Thoracic aorta (tissue), 2 donors: ENCODE results near the gene MYO1D. TPM values are rescaled to one million over a fixed set of nuclear protein-coding genes. Genes with fewer than 3 reads are reported as not detected.
"Not testable (repeated sequence)": the region's sequence is repeated elsewhere in the genome, so short reads cannot be mapped to it uniquely, and the experiment has no call there.

Experiments
- ATAC-seq: fragments of 150-250 bp; one replicate; pipeline ENCODE4 v1.8.0; 2017; ENCODE audit warnings: low read depth; ENCODE audit not compliant: insufficient number of reproducible peaks, low FRiP score
- DNase-seq: peaks from one replicate; pipeline ENCODE4 v3.0.0-alpha.2; 2020; ENCODE audit warnings: low spot score
- H3K27ac ChIP-seq, 2 donors: fragments of 200-600 bp; sonication (generic); 1 replicate in 1 of 2; 2 replicates in 1 of 2; pipeline ENCODE4 v1.5.1; 2016; ENCODE audit warnings: mild to moderate bottlenecking in 2 of 2, moderate library complexity in 2 of 2
- H3K27me3 ChIP-seq: fragments of 200-600 bp; sonication (generic); replicated peaks from 2 replicates; pipeline ENCODE4 v1.6.0; 2016; ENCODE audit warnings: mild to moderate bottlenecking; ENCODE audit not compliant: insufficient read depth
- H3K36me3 ChIP-seq: fragments of 200-600 bp; sonication (generic); one replicate; pipeline ENCODE4 v1.5.1; 2016
- H3K4me1 ChIP-seq, 2 donors: fragments of 200-600 bp; sonication (generic); 1 replicate in 1 of 2; 2 replicates in 1 of 2; pipeline versions ENCODE4 v1.5.1 to v1.6.0; 2016; ENCODE audit warnings: low read depth in 2 of 2, mild to moderate bottlenecking in 1 of 2; ENCODE audit not compliant: control insufficient read depth in 1 of 2
- H3K4me3 ChIP-seq: fragments of 200-600 bp; sonication (generic); 2 replicates; pipeline ENCODE4 v1.5.1; 2016; ENCODE audit warnings: mild to moderate bottlenecking
- H3K9me3 ChIP-seq: fragments of 200-600 bp; sonication (generic); 2 replicates; pipeline ENCODE4 v1.5.1; 2016
- total RNA-seq, 2 donors: library from RNA; depleted of rRNA; stranded (reverse); fragments of >200 nt; gene quantifications; one replicate each; pipeline versions ENCODE4 v1.1.0 to v1.2.3, GENCODE V29; 2016
- TF ChIP-seq, protein P1 (sequence below): fragments of 200-600 bp; sonication (generic); IDR thresholded peaks from one replicate; pipeline ENCODE4 v1.5.1; 2019; ENCODE audit warnings: antibody characterized with exemption

MYO1D gene
- total RNA-seq, 2 donors from 2014 or later = 257 to 370 TPM

DNA sequence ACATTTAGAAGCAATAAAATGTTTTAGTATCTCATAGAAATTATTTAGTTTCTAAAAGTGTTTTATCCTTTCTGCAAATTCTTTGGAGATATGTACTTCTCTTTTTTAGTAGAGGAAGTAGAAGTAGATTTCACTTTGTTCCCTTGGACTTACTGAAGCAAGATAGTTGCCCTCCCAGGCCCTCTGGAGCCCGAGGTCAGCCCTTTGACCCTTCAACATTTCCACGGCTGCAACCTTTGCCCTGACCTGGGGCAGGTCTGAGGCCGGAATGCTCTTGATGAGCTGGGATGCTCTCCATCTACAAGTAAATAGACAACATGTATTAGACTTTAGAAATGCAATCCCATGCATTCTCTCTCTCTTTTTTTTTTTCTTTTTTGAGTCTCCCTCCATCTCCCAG is 222.6 kb downstream of the MYO1D start:
- Histone ChIP-seq H3K4me1 (peaks cover 15 to 34% of the 10 kb centered on the region in 2 donors), H3K4me3 (no peak overlapping the region), H3K27ac (no peak overlapping the region), H3K9me3 (peaks cover 9% of the 10 kb centered on the region), H3K36me3 (peaks cover 56% of the 10 kb centered on the region), H3K27me3 (no peaks in the 10 kb centered on the region)
- no peak for DNase-seq
- no peak for ATAC-seq
- TF ChIP-seq, protein P1, sequence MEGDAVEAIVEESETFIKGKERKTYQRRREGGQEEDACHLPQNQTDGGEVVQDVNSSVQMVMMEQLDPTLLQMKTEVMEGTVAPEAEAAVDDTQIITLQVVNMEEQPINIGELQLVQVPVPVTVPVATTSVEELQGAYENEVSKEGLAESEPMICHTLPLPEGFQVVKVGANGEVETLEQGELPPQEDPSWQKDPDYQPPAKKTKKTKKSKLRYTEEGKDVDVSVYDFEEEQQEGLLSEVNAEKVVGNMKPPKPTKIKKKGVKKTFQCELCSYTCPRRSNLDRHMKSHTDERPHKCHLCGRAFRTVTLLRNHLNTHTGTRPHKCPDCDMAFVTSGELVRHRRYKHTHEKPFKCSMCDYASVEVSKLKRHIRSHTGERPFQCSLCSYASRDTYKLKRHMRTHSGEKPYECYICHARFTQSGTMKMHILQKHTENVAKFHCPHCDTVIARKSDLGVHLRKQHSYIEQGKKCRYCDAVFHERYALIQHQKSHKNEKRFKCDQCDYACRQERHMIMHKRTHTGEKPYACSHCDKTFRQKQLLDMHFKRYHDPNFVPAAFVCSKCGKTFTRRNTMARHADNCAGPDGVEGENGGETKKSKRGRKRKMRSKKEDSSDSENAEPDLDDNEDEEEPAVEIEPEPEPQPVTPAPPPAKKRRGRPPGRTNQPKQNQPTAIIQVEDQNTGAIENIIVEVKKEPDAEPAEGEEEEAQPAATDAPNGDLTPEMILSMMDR = no peak

DNA sequence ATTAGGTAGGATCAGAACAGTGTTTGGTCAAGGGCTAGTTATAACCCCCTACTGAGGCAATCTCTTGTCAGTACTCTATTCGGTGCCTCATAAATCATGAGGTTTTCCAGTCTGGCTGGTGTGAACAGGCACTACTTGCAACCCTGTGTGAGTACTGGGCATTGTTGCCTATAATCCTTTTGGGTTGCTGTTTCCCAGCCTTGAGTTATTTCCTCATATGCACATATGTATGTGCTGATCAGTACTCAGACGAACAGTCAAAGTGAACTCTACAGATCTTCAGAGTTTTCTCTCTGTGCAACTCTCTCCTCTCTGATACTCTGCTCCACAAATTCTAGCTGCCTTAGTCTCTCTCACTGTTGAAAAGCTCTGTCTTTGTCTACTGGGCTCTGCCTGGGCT is 225.8 kb downstream of the MYO1D start:
- ATAC-seq (no peak), DNase-seq (no peak)
- H3K27me3 ChIP-seq = no peaks in the 10 kb centered on the region
- TF ChIP-seq, protein P1 = no peak
- H3K36me3 ChIP-seq = peaks cover 67% of the 10 kb centered on the region
- H3K27ac ChIP-seq = no peak overlapping the region
- H3K9me3 ChIP-seq = peaks cover 9% of the 10 kb centered on the region
- no peak overlapping the region for H3K4me3 ChIP-seq
- H3K4me1 ChIP-seq = peaks cover 0 to 3% of the 10 kb centered on the region in 2 donors

DNA sequence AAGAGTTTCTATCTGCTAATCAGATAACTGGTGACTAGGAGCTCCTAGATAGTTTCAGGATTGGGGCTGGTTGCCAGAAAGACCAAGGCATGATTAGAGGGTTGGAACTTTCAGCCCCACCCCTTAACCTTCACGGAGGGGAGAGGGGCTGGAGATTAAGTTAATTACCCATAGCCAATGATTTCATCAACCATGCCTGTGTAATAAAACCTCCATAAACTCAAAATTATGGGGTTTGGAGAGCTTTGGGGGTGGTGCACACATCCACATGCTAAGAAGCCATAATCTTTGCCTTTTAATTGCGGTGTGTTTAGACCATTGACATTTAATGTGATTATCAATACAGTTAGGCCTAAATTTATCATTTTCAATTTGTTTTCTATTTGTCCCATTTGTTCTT is 228.5 kb downstream of the MYO1D start:
- H3K4me3 ChIP-seq = no peak overlapping the region
- peaks cover 47% of the 10 kb centered on the region for H3K36me3 ChIP-seq
- H3K27ac ChIP-seq = no peak overlapping the region
- H3K9me3 ChIP-seq = peaks cover 9% of the 10 kb centered on the region
- no peaks in the 10 kb centered on the region for H3K27me3 ChIP-seq
- no peak for DNase-seq
- no peaks in the 10 kb centered on the region for H3K4me1 ChIP-seq
- TF ChIP-seq, protein P1 = no peak
- no peak for ATAC-seq

DNA sequence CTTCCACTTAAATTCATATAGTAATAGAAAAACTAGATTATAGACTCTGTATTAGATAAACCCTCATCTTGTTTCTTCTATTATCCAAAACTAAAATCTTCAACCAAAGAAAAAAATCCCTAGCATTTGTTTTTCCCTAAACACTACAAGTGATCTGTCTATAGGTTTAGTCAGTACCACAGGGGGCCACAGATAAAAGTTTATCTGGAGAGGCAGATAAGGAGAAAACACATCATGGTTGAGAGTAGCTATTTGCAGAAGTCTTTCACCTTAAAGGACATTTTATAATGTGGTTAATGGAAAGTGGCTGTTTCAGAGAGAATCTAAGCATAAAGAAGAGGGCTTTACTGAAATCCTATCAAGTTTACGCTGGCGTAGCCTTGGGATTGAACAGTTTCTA is 230.0 kb downstream of the MYO1D start:
- peaks cover 38% of the 10 kb centered on the region for H3K36me3 ChIP-seq
- H3K4me3 ChIP-seq = no peak overlapping the region
- DNase-seq (no peak), ATAC-seq (no peak)
- no peaks in the 10 kb centered on the region for H3K27me3 ChIP-seq
- peaks cover 9% of the 10 kb centered on the region for H3K9me3 ChIP-seq
- no peak overlapping the region for H3K27ac ChIP-seq
- TF ChIP-seq, protein P1 = no peak
- no peaks in the 10 kb centered on the region for H3K4me1 ChIP-seq

DNA sequence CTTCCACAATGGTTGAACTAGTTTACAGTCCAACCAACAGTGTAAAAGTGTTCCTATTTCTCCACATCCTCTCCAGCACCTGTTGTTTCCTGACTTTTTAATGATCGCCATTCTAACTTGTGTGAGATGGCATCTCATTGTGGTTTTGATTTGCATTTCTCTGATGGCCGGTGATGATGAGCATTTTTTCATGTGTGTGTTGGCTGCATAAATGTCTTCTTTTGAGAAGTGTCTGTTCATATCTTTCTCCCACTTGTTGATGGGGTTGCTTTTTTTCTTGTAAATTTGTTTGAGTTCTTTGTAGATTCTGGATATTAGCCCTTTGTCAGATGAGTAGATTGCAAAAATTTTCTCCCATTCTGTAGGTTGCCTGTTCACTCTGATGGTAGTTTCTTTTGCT is 235.4 kb downstream of the MYO1D start:
- not testable (repeated sequence) for H3K27ac ChIP-seq

DNA sequence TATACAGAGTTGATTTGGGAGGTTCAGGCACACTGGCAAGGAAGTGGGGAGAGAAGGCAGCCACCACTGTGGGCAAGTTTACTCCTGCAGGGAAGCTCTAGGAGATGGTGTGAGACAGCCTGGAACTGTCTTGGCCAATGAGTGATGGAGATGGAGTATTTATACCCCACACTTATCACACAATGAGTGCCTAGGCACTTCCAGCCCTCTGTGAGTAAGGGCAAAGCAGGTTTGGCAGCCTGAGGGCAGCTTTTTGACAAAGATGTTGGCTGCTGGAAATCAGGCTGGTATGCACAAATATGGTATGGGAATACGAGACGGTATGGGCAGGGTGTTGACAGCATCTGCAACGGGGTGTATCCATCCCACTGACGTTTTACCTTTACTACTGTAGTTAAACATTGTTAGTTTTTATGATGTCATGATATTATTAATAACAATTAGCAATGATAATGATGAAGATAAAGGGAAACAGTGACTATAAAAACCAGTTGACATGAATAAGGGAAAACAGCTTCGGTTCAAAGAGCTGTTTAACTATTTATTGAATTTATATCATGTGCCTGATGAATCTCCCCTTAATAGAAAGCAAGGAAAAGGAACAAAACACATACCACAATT is 240.2 kb downstream of the MYO1D start:
- DNase-seq (no peak), ATAC-seq (no peak)
- Histone ChIP-seq H3K4me3 (no peak overlapping the region), H3K36me3 (peaks cover 4% of the 10 kb centered on the region), H3K4me1 (no peaks in the 10 kb centered on the region), H3K9me3 (no peaks in the 10 kb centered on the region), H3K27ac (no peak overlapping the region), H3K27me3 (no peaks in the 10 kb centered on the region)
- TF ChIP-seq, protein P1 = no peak

More for the DNA sequence above, 235.4 kb downstream of the MYO1D start:
- H3K36me3 ChIP-seq, H3K4me3 ChIP-seq, H3K4me1 ChIP-seq, ATAC-seq, DNase-seq, H3K9me3 ChIP-seq, H3K27me3 ChIP-seq: not testable (repeated sequence)
